Lower lobe of right lung (tissue), 2 donors: Measurements from ENCODE around the gene CYYR1. TPM values are rescaled to one million over a fixed set of nuclear protein-coding genes. Genes with fewer than 3 reads are reported as not detected.

ENCODE experiments used
- ATAC-seq, 2 donors: fragments of 200-7000 bp; cut with Tn5 transposase; one replicate each; pipeline ENCODE4 v1.9.1; 2020 to 2022; ENCODE audit warnings: mild to moderate bottlenecking in 2 of 2, moderate library complexity in 2 of 2
- DNase-seq: peaks from one replicate; pipeline ENCODE4 v3.0.0-alpha.2; 2020
- H3K27ac ChIP-seq: fragments of 200-600 bp; one replicate; pipeline ENCODE4 v1.8.0; 2022
- H3K27me3 ChIP-seq: fragments of 200-600 bp; one replicate; pipeline ENCODE4 v1.8.0; 2022; ENCODE audit warnings: low read depth
- H3K36me3 ChIP-seq: fragments of 200-600 bp; one replicate; pipeline ENCODE4 v1.8.0; 2022; ENCODE audit warnings: mild to moderate bottlenecking
- H3K4me1 ChIP-seq: fragments of 200-600 bp; one replicate; pipeline ENCODE4 v1.8.0; 2022
- H3K4me3 ChIP-seq: fragments of 200-600 bp; one replicate; pipeline ENCODE4 v1.8.0; 2022; ENCODE audit warnings: mild to moderate bottlenecking
- H3K9me3 ChIP-seq: fragments of 200-600 bp; one replicate; pipeline ENCODE4 v1.8.0; 2022
- intact Hi-C: fragments of 100-400 bp; cut with DNase I; formaldehyde crosslinking; loops from one replicate; pipeline ENCODE4 v1.11.0; 2022
- total RNA-seq: library from RNA; stranded (reverse); fragmentation: NEBNext Ultra II Directional; extraction: Animal tissue kit (Norgen Biotek cat#: 25700); gene quantifications from one replicate; pipeline ENCODE4 v1.2.1, GENCODE V29; 2021
- TF ChIP-seq, protein P1 (sequence below): fragments of 200-600 bp; IDR thresholded peaks from one replicate; pipeline ENCODE4 v1.8.0; 2022; ENCODE audit warnings: antibody characterized with exemption, mild to moderate bottlenecking
- donor health status: DM: no; HTN: yes; CAD: no; lungs with severe emphysema.

CYYR1 gene
- total RNA-seq, 1 donor from 2014 or later = 28.1 TPM

DNA sequence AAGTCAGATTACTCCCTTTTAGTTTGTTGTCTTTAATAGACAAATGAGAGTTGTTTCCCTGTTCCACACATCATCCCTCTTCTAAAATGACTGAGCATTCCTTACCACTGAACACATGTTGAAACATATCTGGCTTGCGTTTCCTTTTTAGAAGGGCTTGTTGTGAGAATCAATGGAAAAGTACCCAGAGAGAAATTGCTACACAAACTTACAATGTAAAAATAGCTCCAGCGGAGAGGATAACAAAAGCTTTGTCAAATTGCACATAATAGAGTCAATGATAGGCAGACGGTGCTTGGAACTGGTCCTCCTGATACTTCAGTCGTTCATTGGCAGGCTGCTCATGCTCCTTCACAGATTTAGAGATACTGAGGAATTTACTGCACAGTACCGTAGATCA, 123.9 kb downstream of the CYYR1 start:
- Histone ChIP-seq H3K27me3 (no peaks in the 10 kb centered on the region), H3K4me1 (no peaks in the 10 kb centered on the region), H3K9me3 (no peaks in the 10 kb centered on the region), H3K4me3 (no peak overlapping the region), H3K36me3 (no peaks in the 10 kb centered on the region), H3K27ac (no peak overlapping the region)
- intact Hi-C loops = no loop called here
- DNase-seq (no peak), ATAC-seq (no peak)
- TF ChIP-seq, protein P1, sequence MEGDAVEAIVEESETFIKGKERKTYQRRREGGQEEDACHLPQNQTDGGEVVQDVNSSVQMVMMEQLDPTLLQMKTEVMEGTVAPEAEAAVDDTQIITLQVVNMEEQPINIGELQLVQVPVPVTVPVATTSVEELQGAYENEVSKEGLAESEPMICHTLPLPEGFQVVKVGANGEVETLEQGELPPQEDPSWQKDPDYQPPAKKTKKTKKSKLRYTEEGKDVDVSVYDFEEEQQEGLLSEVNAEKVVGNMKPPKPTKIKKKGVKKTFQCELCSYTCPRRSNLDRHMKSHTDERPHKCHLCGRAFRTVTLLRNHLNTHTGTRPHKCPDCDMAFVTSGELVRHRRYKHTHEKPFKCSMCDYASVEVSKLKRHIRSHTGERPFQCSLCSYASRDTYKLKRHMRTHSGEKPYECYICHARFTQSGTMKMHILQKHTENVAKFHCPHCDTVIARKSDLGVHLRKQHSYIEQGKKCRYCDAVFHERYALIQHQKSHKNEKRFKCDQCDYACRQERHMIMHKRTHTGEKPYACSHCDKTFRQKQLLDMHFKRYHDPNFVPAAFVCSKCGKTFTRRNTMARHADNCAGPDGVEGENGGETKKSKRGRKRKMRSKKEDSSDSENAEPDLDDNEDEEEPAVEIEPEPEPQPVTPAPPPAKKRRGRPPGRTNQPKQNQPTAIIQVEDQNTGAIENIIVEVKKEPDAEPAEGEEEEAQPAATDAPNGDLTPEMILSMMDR = no peak

DNA sequence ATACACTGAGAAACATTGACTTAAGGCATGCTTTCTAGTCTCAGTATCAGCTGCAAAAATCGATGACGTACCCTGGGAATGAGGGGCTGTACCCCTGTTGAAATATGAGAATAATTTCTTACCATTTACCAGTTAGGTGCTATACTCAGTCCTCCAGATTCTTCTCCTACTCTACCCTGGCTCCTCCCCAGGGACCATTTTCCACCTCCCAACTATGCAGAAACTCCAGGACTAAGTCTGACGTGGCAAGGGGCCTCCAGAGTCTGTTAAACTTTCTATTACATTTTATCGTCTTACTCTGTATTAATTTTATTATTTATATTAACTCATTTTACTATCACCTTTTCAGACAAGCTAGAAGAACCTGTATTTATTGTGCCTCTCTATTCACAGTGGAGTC, 124.3 kb downstream of the CYYR1 start:
- TF ChIP-seq, protein P1 = no peak
- H3K9me3 ChIP-seq = no peaks in the 10 kb centered on the region
- ATAC-seq (no peak), DNase-seq (no peak)
- no peaks in the 10 kb centered on the region for H3K36me3 ChIP-seq
- no peaks in the 10 kb centered on the region for H3K4me1 ChIP-seq
- no peak overlapping the region for H3K4me3 ChIP-seq
- H3K27ac ChIP-seq = no peak overlapping the region
- intact Hi-C loops = no loop called here
- no peaks in the 10 kb centered on the region for H3K27me3 ChIP-seq

DNA sequence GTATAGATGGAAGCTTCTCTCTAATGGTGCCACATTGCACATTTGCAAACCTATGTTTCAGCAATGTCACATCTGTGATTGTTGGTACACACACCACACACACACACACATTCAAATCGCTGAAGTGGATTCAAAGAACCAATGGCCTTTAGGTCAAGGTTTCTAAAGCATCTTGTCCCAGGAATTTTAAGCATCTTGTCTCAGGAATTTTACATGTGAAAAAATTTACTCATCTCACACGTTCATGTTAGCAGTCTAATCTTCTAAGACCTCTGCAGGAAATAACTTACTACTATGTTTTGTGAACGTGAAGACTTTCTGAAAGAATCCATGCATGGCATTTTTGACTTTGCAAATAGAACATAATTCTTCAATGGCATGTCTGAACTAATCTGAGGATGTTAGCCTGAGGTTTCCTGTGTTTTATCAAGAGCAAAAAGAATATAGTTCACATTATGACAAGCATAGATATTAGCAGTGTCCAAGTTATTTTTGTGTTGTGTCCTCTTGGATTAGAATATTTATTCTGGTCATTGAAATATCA, 125.1 kb downstream of the CYYR1 start:
- DNase-seq (no peak), ATAC-seq (no peak)
- no peak overlapping the region for H3K27ac ChIP-seq
- H3K27me3 ChIP-seq = no peaks in the 10 kb centered on the region
- no peaks in the 10 kb centered on the region for H3K4me1 ChIP-seq
- intact Hi-C loops = no loop called here
- no peaks in the 10 kb centered on the region for H3K36me3 ChIP-seq
- H3K4me3 ChIP-seq = no peak overlapping the region
- TF ChIP-seq, protein P1 = no peak
- H3K9me3 ChIP-seq = no peaks in the 10 kb centered on the region

DNA sequence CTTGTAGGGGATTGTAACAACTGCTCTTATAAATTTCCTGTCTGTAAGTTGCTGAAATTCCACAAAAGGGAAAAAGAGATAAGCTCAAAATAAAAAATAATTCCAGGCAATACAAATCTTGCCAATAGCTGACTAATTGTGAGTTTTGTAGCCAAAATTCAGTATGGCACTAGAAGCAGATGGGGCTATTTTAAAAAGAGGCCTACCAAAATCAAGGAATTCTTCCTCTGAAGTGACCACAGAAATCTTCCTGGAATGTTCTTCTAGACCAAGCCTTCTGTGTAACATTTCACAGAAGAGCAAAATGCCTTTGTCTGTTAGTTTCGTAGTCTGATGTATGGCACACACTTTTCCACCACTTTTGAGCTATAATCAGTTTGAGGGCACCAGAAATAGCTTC, 127.6 kb downstream of the CYYR1 start:
- intact Hi-C loops = no loop called here
- no peaks in the 10 kb centered on the region for H3K9me3 ChIP-seq
- ATAC-seq (no peak), DNase-seq (no peak)
- no peak overlapping the region for H3K27ac ChIP-seq
- H3K4me1 ChIP-seq = no peaks in the 10 kb centered on the region
- no peak overlapping the region for H3K4me3 ChIP-seq
- TF ChIP-seq, protein P1 = no peak
- H3K27me3 ChIP-seq = no peaks in the 10 kb centered on the region
- no peaks in the 10 kb centered on the region for H3K36me3 ChIP-seq

DNA sequence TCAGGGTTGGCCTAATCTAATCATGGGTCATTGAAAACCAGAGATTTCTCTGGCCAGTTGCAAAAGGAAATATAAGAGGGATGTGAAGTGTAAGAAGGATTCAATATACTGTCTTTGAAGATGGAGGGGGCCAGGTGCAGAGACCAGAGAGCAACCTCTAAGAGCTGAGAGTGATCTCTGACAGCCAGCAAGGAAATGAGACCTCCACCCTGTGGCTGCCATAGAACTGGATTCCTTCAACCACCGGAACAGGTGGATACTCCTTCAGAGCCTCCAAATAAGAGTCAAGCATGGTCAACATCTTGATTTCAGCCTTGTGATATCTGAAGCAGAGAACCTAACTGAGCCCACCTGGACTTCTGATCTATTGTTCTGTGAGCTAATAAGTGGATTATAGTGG, 128.4 kb downstream of the CYYR1 start:
- no peaks in the 10 kb centered on the region for H3K27me3 ChIP-seq
- H3K4me3 ChIP-seq = no peak overlapping the region
- no peak for ATAC-seq
- TF ChIP-seq, protein P1 = no peak
- no peaks in the 10 kb centered on the region for H3K36me3 ChIP-seq
- H3K4me1 ChIP-seq = no peaks in the 10 kb centered on the region
- intact Hi-C loops = no loop called here
- no peak for DNase-seq
- H3K27ac ChIP-seq = no peak overlapping the region
- H3K9me3 ChIP-seq = no peaks in the 10 kb centered on the region

DNA sequence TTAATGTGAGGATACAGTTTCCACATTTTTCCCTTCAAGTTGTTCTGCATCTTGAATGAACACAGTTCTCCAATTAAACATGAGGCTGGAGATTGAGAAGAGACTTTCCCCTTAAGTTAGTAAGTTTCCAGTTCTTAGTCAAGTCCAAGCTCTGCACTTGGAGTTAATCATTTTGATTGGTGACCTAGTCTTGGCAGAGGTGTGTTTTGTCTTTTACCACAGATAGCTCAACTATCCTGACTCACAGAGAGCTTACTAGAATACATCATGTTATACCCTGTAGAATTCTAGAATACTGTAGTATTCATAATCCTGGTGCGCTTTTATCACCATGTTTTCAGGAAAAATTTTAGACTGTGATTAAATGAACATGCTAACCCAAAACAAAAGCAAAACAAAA, 129.2 kb downstream of the CYYR1 start:
- intact Hi-C loops = no loop called here
- TF ChIP-seq, protein P1 = no peak
- no peaks in the 10 kb centered on the region for H3K4me1 ChIP-seq
- no peak overlapping the region for H3K4me3 ChIP-seq
- ATAC-seq (no peak), DNase-seq (no peak)
- no peak overlapping the region for H3K27ac ChIP-seq
- no peaks in the 10 kb centered on the region for H3K36me3 ChIP-seq
- no peaks in the 10 kb centered on the region for H3K27me3 ChIP-seq
- no peaks in the 10 kb centered on the region for H3K9me3 ChIP-seq
